Endothelial cell of umbilical vein (primary cell): Measurements from ENCODE around the gene SETD2.

Source experiments
- EZH2 ChIP-seq: IDR thresholded peaks from 2 replicates; pipeline ENCODE4 v1.6.1; 2012; ENCODE audit warnings: borderline replicate concordance, low read depth, mild to moderate bottlenecking, moderate library complexity, low read length, inconsistent platforms; ENCODE audit not compliant: severe bottlenecking
- FOS ChIP-seq: IDR thresholded peaks from 2 replicates; pipeline ENCODE4 v1.6.1; 2011; ENCODE audit warnings: mild to moderate bottlenecking, low read length, moderate library complexity, borderline replicate concordance; ENCODE audit not compliant: insufficient read depth
- JUN ChIP-seq: IDR thresholded peaks from 2 replicates; pipeline ENCODE4 v1.6.1; 2011; ENCODE audit warnings: borderline replicate concordance, low read depth; ENCODE audit not compliant: insufficient read length, insufficient read depth
- MYC ChIP-seq: IDR thresholded peaks from one replicate; pipeline ENCODE4 v1.6.1; 2011; ENCODE audit warnings: mild to moderate bottlenecking, low read depth, low read length
- POLR2A ChIP-seq: IDR thresholded peaks from 2 replicates; pipeline ENCODE4 v1.6.1; 2012; ENCODE audit warnings: low read depth, mild to moderate bottlenecking, control low read depth, low read length
- POLR2AphosphoS5 ChIP-seq: IDR thresholded peaks from 2 replicates; pipeline ENCODE4 v1.6.1; 2012; ENCODE audit warnings: low read depth, mild to moderate bottlenecking, control low read depth, low read length, moderate library complexity; ENCODE audit not compliant: insufficient read depth
- TF ChIP-seq, protein P1 (sequence below), 2 donors: IDR thresholded peaks; 1 replicate in 1 of 2; 2 replicates in 1 of 2; pipeline ENCODE4 v1.5.1; 2011; ENCODE audit warnings: low read length in 2 of 2, mild to moderate bottlenecking in 2 of 2, moderate library complexity in 2 of 2, control low read depth in 1 of 2, inconsistent platforms in 1 of 2, low read depth in 1 of 2; ENCODE audit not compliant: insufficient read depth in 1 of 2; ENCODE audit errors: extremely low read depth in 1 of 2
- TF ChIP-seq, protein P2 (sequence below): IDR thresholded peaks from 2 replicates; pipeline ENCODE4 v1.6.1; 2011; ENCODE audit not compliant: insufficient read depth, insufficient read length

DNA sequence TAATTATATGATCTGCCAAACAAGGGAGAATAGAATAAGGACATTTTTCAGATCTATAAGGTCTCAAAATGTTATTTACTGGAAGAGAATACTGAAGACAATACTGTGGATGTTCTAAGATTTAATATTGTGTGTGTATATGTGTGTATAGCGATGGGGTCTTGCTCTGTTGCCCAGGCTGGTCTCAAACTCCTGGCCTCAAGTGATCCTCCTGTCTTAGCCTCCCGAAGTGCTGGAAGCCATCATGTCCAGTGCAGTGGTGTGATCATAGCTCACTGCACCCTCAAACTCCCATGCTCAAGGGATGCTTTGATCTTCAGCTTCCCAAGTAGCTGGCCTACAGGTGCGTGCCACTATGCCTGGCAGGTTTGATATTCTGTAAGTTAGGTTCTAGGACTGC is 93.1 kb downstream of the SETD2 start:
- TF ChIP-seq MYC = no peak
- TF ChIP-seq, protein P1, sequence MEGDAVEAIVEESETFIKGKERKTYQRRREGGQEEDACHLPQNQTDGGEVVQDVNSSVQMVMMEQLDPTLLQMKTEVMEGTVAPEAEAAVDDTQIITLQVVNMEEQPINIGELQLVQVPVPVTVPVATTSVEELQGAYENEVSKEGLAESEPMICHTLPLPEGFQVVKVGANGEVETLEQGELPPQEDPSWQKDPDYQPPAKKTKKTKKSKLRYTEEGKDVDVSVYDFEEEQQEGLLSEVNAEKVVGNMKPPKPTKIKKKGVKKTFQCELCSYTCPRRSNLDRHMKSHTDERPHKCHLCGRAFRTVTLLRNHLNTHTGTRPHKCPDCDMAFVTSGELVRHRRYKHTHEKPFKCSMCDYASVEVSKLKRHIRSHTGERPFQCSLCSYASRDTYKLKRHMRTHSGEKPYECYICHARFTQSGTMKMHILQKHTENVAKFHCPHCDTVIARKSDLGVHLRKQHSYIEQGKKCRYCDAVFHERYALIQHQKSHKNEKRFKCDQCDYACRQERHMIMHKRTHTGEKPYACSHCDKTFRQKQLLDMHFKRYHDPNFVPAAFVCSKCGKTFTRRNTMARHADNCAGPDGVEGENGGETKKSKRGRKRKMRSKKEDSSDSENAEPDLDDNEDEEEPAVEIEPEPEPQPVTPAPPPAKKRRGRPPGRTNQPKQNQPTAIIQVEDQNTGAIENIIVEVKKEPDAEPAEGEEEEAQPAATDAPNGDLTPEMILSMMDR (IDR thresholded peaks at IDR 0.05; ENCODE audit: extremely low read depth in 1 of 2, insufficient read depth in 1 of 2, low read depth in 1 of 2, low read length in 2 of 2) = no peak
- no peak for TF ChIP-seq POLR2A
- no peak for TF ChIP-seq POLR2AphosphoS5
- no peak for TF ChIP-seq EZH2
- no peak for TF ChIP-seq JUN
- TF ChIP-seq, protein P2, sequence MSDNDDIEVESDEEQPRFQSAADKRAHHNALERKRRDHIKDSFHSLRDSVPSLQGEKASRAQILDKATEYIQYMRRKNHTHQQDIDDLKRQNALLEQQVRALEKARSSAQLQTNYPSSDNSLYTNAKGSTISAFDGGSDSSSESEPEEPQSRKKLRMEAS = no peak
- no peak for TF ChIP-seq FOS
